ENCODE data around the gene IL4R. TPM values are rescaled to one million over a fixed set of nuclear protein-coding genes. Genes with fewer than 3 reads are reported as not detected.
A peak's percentile ranks its signal among the peaks of the same experiment; 100 is the strongest.

IL4R gene
- total and polyA plus RNA-seq, 2 of the 8 experiments (the other 6 are each of a cell fraction or from before 2014, with no cell fraction given): 29.1 to 29.4 TPM

DNA sequence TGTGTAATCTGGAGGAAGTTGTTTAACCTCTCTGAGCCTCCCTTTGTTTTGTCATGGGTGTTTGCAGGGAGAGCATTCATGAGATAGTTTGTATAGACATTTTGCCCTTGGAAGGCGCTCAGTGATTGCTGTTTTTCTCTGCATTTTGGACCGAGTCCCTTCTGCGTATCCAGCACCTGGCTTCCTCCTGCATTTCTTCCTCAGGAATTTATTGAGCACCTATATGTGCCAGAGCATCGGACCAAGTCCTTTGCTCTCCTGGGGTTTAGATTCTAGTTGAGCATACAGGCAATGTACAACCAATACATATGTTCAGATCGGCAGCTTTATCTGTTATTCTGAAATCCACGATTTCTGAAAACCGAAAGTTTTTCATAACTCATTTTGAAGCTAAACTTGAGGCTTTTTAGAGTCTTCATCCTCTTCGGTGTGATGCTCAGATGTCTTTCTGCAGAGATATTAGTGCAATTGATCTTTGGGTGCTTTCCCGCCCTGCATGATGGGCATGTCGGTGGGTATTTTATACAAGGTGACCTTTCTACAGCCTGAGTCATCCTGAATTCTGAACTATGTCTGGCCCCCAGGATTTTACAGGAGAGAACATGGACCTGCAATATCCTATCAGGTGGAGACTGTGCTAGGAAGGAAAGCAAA lies 4.1 kb downstream of the IL4R start:
- H3K4me3 ChIP-seq (ENCODE audit: extremely low read depth in 1 of 4, insufficient read depth in 2 of 4, low read depth in 3 of 4, low read length in 4 of 4): no peak overlapping the region
- no peak overlapping the region for H2BK20ac ChIP-seq (ENCODE audit: low read length)
- H4K20me1 ChIP-seq (replicated peaks in 1 of 2; ENCODE audit: control insufficient read depth in 1 of 2, insufficient read depth in 2 of 2, low read length in 2 of 2): peaks cover 4 to 5% of the 10 kb centered on the region in 2 experiments
- peaks cover 0 to 60% of the 10 kb centered on the region in 2 experiments; a peak in 3 of 4 replicates for H3K79me2 ChIP-seq (ENCODE audit: control insufficient read depth in 1 of 2, insufficient read depth in 2 of 2, low read length in 2 of 2)
- peak overlapping the region; percentile 77; the same call in 1 of the 2 replicates for H2AK5ac ChIP-seq (ENCODE audit: low read depth, low read length)
- H3K4me1 ChIP-seq (replicated peaks in 1 of 4; ENCODE audit: control insufficient read depth in 3 of 4, insufficient read depth in 4 of 4, low read length in 3 of 4): peaks cover 8 to 20% (median 10%) of the 10 kb centered on the region in 4 experiments
- H4K8ac ChIP-seq (ENCODE audit: extremely low read depth, insufficient read depth, low read length): no peak overlapping the region
- H3K36me3 ChIP-seq (ENCODE audit: control insufficient read depth in 2 of 4, insufficient read depth in 4 of 4, low read length in 3 of 4): no peaks in the 10 kb centered on the region
- H4K91ac ChIP-seq (replicated peaks; ENCODE audit: insufficient read length, low read length): no peak overlapping the region
- ChIA-PET CTCF (ENCODE audit: partially characterized antibody) (interaction anchor here (1.1 to 3.9 kb wide), 7 partner anchors 12 to 83 kb away, joined by 3 to 22 read pairs (median 5); no protein-coding TSS in a partner anchor), POLR2A (ENCODE audit: partially characterized antibody) (interaction anchor here (0.9 to 1.2 kb wide), 3 partner anchors 8 to 48 kb away, joined by 3 to 4 read pairs (median 3); no protein-coding TSS in a partner anchor)
- 90% methylated on average over 10 of the region's 10 CpGs; no CpG with 5 or more reads in 1 of the 2 experiments for WGBS, 2 experiments (ENCODE audit: extremely low coverage in 1 of 2, insufficient coverage in 1 of 2, insufficient read length in 1 of 2, insufficient replicate concordance in 2 of 2, low coverage in 1 of 2, low lambda C conversion rate in 2 of 2, missing lambda C conversion rate in 1 of 2)
- no peak overlapping the region for H2BK15ac ChIP-seq (ENCODE audit: low read length)
- H2BK12ac ChIP-seq (ENCODE audit: low read depth, low read length): no peak overlapping the region
- no peak overlapping the region for H2BK5ac ChIP-seq (ENCODE audit: low read depth, low read length)
- H3K23ac ChIP-seq (ENCODE audit: insufficient read length): no peak overlapping the region
- no peak overlapping the region for H4K5ac ChIP-seq (ENCODE audit: insufficient read length, low read depth, low read length)
- no peak overlapping the region for H3K18ac ChIP-seq (ENCODE audit: extremely low read depth, low read length)
- peaks cover 10% of the 10 kb centered on the region; the same call in 1 of the 2 replicates for H3K23me2 ChIP-seq (ENCODE audit: low read depth, low read length)
- peaks cover 17% of the 10 kb centered on the region for H3K79me1 ChIP-seq (ENCODE audit: low read depth, low read length)
- H3K27me3 ChIP-seq (replicated peaks in 1 of 4; ENCODE audit: control insufficient read depth in 3 of 4, extremely low read depth in 1 of 4, insufficient read depth in 3 of 4, low read length in 3 of 4): peaks cover 0 to 3% (median 2%) of the 10 kb centered on the region in 4 experiments; a peak in 3 of 7 replicates
- H3K9ac ChIP-seq (replicated peaks in 1 of 4; ENCODE audit: extremely low read depth in 1 of 4, low read depth in 3 of 4, low read length in 3 of 4): no peak overlapping the region
- no peak overlapping the region for H3K56ac ChIP-seq (replicated peaks; ENCODE audit: insufficient read length, low read depth, low read length)
- H3K27ac ChIP-seq (ENCODE audit: low read depth, low read length): no peak overlapping the region
- no peak overlapping the region for H2AFZ ChIP-seq (ENCODE audit: low read length)
- H3K9me3 ChIP-seq (ENCODE audit: insufficient read depth in 2 of 2, low read depth in 1 of 2, low read length in 1 of 2): no peaks in the 10 kb centered on the region
- DNase-seq (ENCODE audit: low read depth in 1 of 2, low spot score in 2 of 2) (no peak), FAIRE-seq (no peak)
- H3K14ac ChIP-seq (ENCODE audit: insufficient read length): no peak overlapping the region
- peak overlapping the region in 1 of 2 experiments; percentile 20; a peak in 1 of 4 replicates for H3K4me2 ChIP-seq (ENCODE audit: insufficient read depth in 1 of 2, low read depth in 2 of 2, low read length in 2 of 2)
- H2BK120ac ChIP-seq (replicated peaks; ENCODE audit: low read depth, low read length): no peak overlapping the region
- H3K4ac ChIP-seq (replicated peaks; ENCODE audit: insufficient read length, low read depth, low read length): no peak overlapping the region
- TF ChIP-seq RNF2 (IDR thresholded peaks at IDR 0.05; ENCODE audit: borderline replicate concordance, low read depth, low read length, missing control alignments, poor library complexity, severe bottlenecking) (no peak), FOSL1 (IDR thresholded peaks at IDR 0.05; ENCODE audit: insufficient read depth, low read depth, low read length) (no peak), ZNF274 (IDR thresholded peaks at IDR 0.05; ENCODE audit: borderline replicate concordance, extremely low read depth, low read length) (no peak)

Measured in H1 (cell line).